Esophagus (tissue), 2 donors: ENCODE data around the gene LTB4R. TPM values are rescaled to one million over a fixed set of nuclear protein-coding genes. Genes with fewer than 3 reads are reported as not detected.
A peak's percentile ranks its signal among the peaks of the same experiment; 100 is the strongest.

Experiments used
- H3K27ac ChIP-seq, 2 donors: one replicate each; pipeline ENCODE4 v1.5.1; 2013; ENCODE audit warnings: low read depth in 2 of 2, mild to moderate bottlenecking in 2 of 2, inconsistent platforms in 1 of 2, low read length in 1 of 2, moderate library complexity in 1 of 2
- H3K27me3 ChIP-seq, 2 donors: one replicate each; pipeline ENCODE4 v1.6.1; 2013; ENCODE audit warnings: low read length in 2 of 2, control low read depth in 1 of 2, mild to moderate bottlenecking in 1 of 2; ENCODE audit not compliant: insufficient read depth in 2 of 2, control insufficient read depth in 1 of 2
- H3K36me3 ChIP-seq, 2 donors: one replicate each; pipeline ENCODE4 v1.6.1; 2013; ENCODE audit warnings: low read length in 1 of 2; ENCODE audit not compliant: control insufficient read depth in 2 of 2, insufficient read depth in 2 of 2
- H3K4me1 ChIP-seq, 2 donors: one replicate each; pipeline ENCODE4 v1.6.1; 2013; ENCODE audit warnings: low read length in 1 of 2; ENCODE audit not compliant: control insufficient read depth in 2 of 2, insufficient read depth in 2 of 2
- H3K4me3 ChIP-seq, 2 donors: one replicate each; pipeline ENCODE4 v1.5.1; 2013; ENCODE audit warnings: low read length in 2 of 2, mild to moderate bottlenecking in 2 of 2, low read depth in 1 of 2, moderate library complexity in 1 of 2
- H3K9me3 ChIP-seq, 2 donors: one replicate each; pipeline ENCODE4 v1.6.1; 2013; ENCODE audit warnings: mild to moderate bottlenecking in 2 of 2, low read depth in 1 of 2, low read length in 1 of 2, moderate library complexity in 1 of 2; ENCODE audit not compliant: control insufficient read depth in 2 of 2, insufficient read depth in 1 of 2
- WGBS, 2 donors: extraction: QIAGEN DNeasy Blood & Tissue Kit; methylation state at CpG; one replicate each; pipeline ENCODE4 v1.1.7; 2013; 5-methylcytosine and 5-hydroxymethylcytosine counted together
- polyA plus RNA-seq, 2 donors: library from polyadenylated mRNA; stranded (reverse); fragments of 200-250 nt; gene quantifications; one replicate each; pipeline ENCODE4 v1.2.3, GENCODE V29; 2013
- donor health status: healthy with polysubstance abuse.
- donor health status: Bipolar disorder and iron deficiency.

Gene LTB4R
- polyA plus RNA-seq, 2 donors = 63.3 to 73.6 TPM

- 93 to 96% methylated on average over 8 of the region's 8 CpGs for WGBS, 2 donors
- peaks cover 4 to 18% of the 10 kb centered on the region in 2 donors for H3K4me1 ChIP-seq
- no peaks in the 10 kb centered on the region for H3K27me3 ChIP-seq
- H3K4me3 ChIP-seq = no peak overlapping the region
- H3K9me3 ChIP-seq = no peaks in the 10 kb centered on the region
- H3K36me3 ChIP-seq = peaks cover 13 to 35% of the 10 kb centered on the region in 2 donors
- no peak overlapping the region for H3K27ac ChIP-seq
Observed at GRCh38 chr14:24269368-24269767, 41.9 kb upstream of the LTB4R start.

- Histone ChIP-seq H3K4me3 (peak overlapping the region in 1 of 2 donors; percentile 90), H3K4me1 (peaks cover 4 to 15% of the 10 kb centered on the region in 2 donors), H3K27ac (peak overlapping the region in 1 of 2 donors; percentile 11), H3K9me3 (no peaks in the 10 kb centered on the region), H3K27me3 (no peaks in the 10 kb centered on the region), H3K36me3 (peaks cover 13 to 35% of the 10 kb centered on the region in 2 donors)
- WGBS, 2 donors = 93 to 95% methylated on average over 12 to 14 of the region's 14 CpGs
Observed at GRCh38 chr14:24269910-24270536, 41.3 kb upstream of the LTB4R start.

GRCh38 chr14:24270537-24271133 lies 40.7 kb upstream of the LTB4R start:
- peak overlapping the region; percentile 95 to 98 for H3K27ac ChIP-seq
- no peaks in the 10 kb centered on the region for H3K9me3 ChIP-seq
- H3K4me1 ChIP-seq = peaks cover 4 to 17% of the 10 kb centered on the region in 2 donors
- H3K27me3 ChIP-seq = no peaks in the 10 kb centered on the region
- peak overlapping the region; percentile 68 to 90 for H3K4me3 ChIP-seq
- H3K36me3 ChIP-seq = peaks cover 13 to 33% of the 10 kb centered on the region in 2 donors
- WGBS, 2 donors = 10 to 12% methylated on average over 13 of the region's 13 CpGs

GRCh38 chr14:24271134-24271833 lies 40.0 kb upstream of the LTB4R start, which contains the start of gene RABGGTA:
TSS of gene RABGGTA (minus strand) at chr14:24271597. CDS start at chr14:24271115, 482 bp downstream.
- H3K27me3 ChIP-seq = no peaks in the 10 kb centered on the region
- 1% methylated on average over 48 to 61 of the region's 61 CpGs for WGBS, 2 donors
- peaks cover 4 to 14% of the 10 kb centered on the region in 2 donors for H3K4me1 ChIP-seq
- peaks cover 10 to 28% of the 10 kb centered on the region in 2 donors for H3K36me3 ChIP-seq
- no peaks in the 10 kb centered on the region for H3K9me3 ChIP-seq
- H3K4me3 ChIP-seq = peak within 1 kb of the TSS; percentile 68 to 90
- peak within 1 kb of the TSS; percentile 95 to 98 for H3K27ac ChIP-seq

GRCh38 chr14:24271834-24272263 lies 39.5 kb upstream of the LTB4R start:
- peaks cover 4 to 12% of the 10 kb centered on the region in 2 donors for H3K4me1 ChIP-seq
- H3K27me3 ChIP-seq = no peaks in the 10 kb centered on the region
- peak overlapping the region; percentile 95 to 98 for H3K27ac ChIP-seq
- H3K4me3 ChIP-seq = peak overlapping the region; percentile 68 to 90
- 11 to 12% methylated on average over 3 of the region's 3 CpGs for WGBS, 2 donors
- H3K9me3 ChIP-seq = no peaks in the 10 kb centered on the region
- H3K36me3 ChIP-seq = peaks cover 5 to 22% of the 10 kb centered on the region in 2 donors

DNA sequence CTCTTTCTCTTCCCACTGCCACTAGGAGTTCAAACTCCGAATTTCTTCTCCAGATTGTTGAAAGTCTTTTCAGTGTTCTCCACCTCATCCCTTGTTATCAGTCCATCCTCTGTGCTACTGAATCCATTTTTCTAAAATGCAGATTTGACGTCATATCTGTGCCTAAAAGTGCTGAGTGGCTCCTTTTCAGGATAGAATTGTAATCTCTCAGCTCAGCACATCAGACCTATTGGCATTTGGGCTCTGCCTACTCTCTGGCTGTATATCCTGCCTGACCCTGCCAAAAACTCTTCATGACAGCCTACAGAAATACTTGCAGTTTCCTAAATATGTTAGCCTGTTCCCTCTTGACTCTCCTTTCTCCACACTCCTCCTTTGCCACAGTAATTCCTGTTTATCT lies 38.8 kb upstream of the LTB4R start:
- Histone ChIP-seq H3K9me3 (no peaks in the 10 kb centered on the region), H3K27me3 (no peaks in the 10 kb centered on the region), H3K4me1 (peaks cover 2 to 12% of the 10 kb centered on the region in 2 donors), H3K4me3 (no peak overlapping the region), H3K36me3 (peaks cover 4 to 16% of the 10 kb centered on the region in 2 donors), H3K27ac (peak overlapping the region; percentile 76 to 95)
- WGBS, 2 donors = 80 to 82% methylated on average over 2 of the region's 2 CpGs

- no peak overlapping the region for H3K4me3 ChIP-seq
- H3K4me1 ChIP-seq = peaks cover 0 to 12% of the 10 kb centered on the region in 2 donors
- H3K9me3 ChIP-seq = no peaks in the 10 kb centered on the region
- H3K36me3 ChIP-seq = peaks cover 0 to 10% of the 10 kb centered on the region in 2 donors
- 75 to 83% methylated on average over 3 of the region's 3 CpGs for WGBS, 2 donors
- peak overlapping the region; percentile 90 to 94 for H3K27ac ChIP-seq
- no peaks in the 10 kb centered on the region for H3K27me3 ChIP-seq
Observed at GRCh38 chr14:24273422-24273998, 37.8 kb upstream of the LTB4R start.

GRCh38 chr14:24274101-24274543 lies 37.2 kb upstream of the LTB4R start:
- Histone ChIP-seq H3K27ac (peak overlapping the region; percentile 90 to 94), H3K27me3 (no peaks in the 10 kb centered on the region), H3K4me1 (peaks cover 0 to 12% of the 10 kb centered on the region in 2 donors), H3K9me3 (no peaks in the 10 kb centered on the region), H3K36me3 (peaks cover 0 to 5% of the 10 kb centered on the region in 2 donors), H3K4me3 (no peak overlapping the region)
- 32 to 49% methylated on average over 3 of the region's 3 CpGs for WGBS, 2 donors

- peaks cover 4 to 17% of the 10 kb centered on the region in 2 donors for H3K4me1 ChIP-seq
- 90 to 94% methylated on average over 6 of the region's 6 CpGs for WGBS, 2 donors
Observed at GRCh38 chr14:24277071-24277470, 34.2 kb upstream of the LTB4R start.

More at GRCh38 chr14:24277071-24277470, 34.2 kb upstream of the LTB4R start:
- H3K9me3 ChIP-seq = no peaks in the 10 kb centered on the region
- no peak overlapping the region for H3K4me3 ChIP-seq
- H3K27me3 ChIP-seq = no peaks in the 10 kb centered on the region
- H3K27ac ChIP-seq = no peak overlapping the region
- H3K36me3 ChIP-seq = no peaks in the 10 kb centered on the region
